Hepatocyte (in vitro differentiated cells): ENCODE results near the gene TNFAIP8L2.

ENCODE experiments used
- EZH2phosphoT487 ChIP-seq: fragments of 200-600 bp; sonication (generic); IDR thresholded peaks from one replicate; pipeline ENCODE4 v1.6.1; 2018; ENCODE audit warnings: antibody characterized with exemption, mild to moderate bottlenecking, low read depth, moderate library complexity; ENCODE audit not compliant: unreplicated experiment, severe bottlenecking
- TF ChIP-seq, protein P1 (sequence below): fragments of 200-600 bp; sonication (generic); IDR thresholded peaks from 2 replicates; pipeline ENCODE4 v1.5.1; 2016; ENCODE audit warnings: antibody characterized with exemption, mild to moderate bottlenecking; ENCODE audit not compliant: poor library complexity

DNA sequence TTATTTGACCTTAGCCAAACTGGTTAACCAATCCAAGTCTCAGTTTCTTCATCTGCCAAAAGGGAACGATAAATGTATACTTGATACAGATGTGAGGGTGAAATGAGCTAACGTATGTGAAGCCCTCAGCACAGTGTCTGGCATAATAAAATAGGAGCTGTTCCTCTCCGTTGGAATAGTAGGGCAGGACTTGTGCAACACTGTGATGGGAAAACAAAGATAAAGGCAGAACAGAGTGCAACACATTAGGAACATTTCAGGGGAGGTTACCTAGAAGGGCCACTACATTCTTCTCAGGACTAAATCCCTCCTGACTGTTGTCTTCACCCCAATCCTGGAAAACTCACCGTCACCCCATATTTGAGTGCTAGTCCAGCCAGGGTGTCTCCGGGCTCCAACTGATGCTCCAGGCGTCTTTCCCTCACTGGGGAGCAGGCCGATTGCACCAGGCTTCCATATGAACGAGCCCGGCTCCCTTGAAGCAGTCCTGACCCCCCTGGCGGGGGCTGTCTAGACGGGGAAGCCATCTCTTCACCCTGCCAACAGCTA is 8.4 kb downstream of the TNFAIP8L2 start:
- TF ChIP-seq, protein P1, sequence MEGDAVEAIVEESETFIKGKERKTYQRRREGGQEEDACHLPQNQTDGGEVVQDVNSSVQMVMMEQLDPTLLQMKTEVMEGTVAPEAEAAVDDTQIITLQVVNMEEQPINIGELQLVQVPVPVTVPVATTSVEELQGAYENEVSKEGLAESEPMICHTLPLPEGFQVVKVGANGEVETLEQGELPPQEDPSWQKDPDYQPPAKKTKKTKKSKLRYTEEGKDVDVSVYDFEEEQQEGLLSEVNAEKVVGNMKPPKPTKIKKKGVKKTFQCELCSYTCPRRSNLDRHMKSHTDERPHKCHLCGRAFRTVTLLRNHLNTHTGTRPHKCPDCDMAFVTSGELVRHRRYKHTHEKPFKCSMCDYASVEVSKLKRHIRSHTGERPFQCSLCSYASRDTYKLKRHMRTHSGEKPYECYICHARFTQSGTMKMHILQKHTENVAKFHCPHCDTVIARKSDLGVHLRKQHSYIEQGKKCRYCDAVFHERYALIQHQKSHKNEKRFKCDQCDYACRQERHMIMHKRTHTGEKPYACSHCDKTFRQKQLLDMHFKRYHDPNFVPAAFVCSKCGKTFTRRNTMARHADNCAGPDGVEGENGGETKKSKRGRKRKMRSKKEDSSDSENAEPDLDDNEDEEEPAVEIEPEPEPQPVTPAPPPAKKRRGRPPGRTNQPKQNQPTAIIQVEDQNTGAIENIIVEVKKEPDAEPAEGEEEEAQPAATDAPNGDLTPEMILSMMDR: no peak
- no peak for TF ChIP-seq EZH2phosphoT487
